ENCODE results near the gene TENM3.

GRCh38 chr4:182724414-182724813, 481.2 kb downstream of the TENM3 start:
- no peak for TF ChIP-seq CTCF (conservative IDR thresholded peaks at IDR 0.05; ENCODE audit: low read length)
- no peak for TF ChIP-seq EZH2phosphoT487 (IDR thresholded peaks at IDR 0.05; ENCODE audit: borderline replicate concordance, low read depth, low read length)

All from OCI-LY7 (cell line).